ENCODE data around the gene PRKD2. TPM values are rescaled to one million over a fixed set of nuclear protein-coding genes. Genes with fewer than 3 reads are reported as not detected.

Gene PRKD2
- total RNA-seq, 1 donor from 2014 or later: 58.9 TPM

DNA sequence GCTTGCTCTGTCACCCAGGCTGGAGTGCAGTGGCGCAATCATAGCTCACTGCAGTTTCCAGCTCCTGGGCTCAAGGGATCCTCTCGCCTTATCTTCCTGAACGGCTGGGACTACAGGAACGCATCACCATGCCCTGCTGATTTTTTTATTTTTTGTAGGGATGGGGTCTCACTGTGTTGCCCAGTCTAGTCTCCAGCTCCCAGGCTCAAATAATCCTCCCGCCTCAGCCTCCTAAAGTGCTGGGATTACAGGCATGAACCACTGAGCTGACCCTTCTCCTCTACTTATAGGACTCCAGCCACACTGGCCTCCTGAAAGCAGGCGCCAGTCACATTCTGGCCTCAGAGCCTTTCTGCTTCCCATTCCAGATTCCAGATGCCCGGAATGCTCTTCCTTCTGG lies 66.5 kb downstream of the PRKD2 start:
- intact Hi-C loops (cut with DNase I): no loop called here
- no peaks in the 10 kb centered on the region for H3K4me1 ChIP-seq
- H3K4me3 ChIP-seq: no peak overlapping the region
- no peak for DNase-seq
- H3K27ac ChIP-seq: no peak overlapping the region
- no peaks in the 10 kb centered on the region for H3K36me3 ChIP-seq
- peaks cover 39% of the 10 kb centered on the region for H3K27me3 ChIP-seq
- no peaks in the 10 kb centered on the region for H3K9me3 ChIP-seq
- TF ChIP-seq, protein P1, sequence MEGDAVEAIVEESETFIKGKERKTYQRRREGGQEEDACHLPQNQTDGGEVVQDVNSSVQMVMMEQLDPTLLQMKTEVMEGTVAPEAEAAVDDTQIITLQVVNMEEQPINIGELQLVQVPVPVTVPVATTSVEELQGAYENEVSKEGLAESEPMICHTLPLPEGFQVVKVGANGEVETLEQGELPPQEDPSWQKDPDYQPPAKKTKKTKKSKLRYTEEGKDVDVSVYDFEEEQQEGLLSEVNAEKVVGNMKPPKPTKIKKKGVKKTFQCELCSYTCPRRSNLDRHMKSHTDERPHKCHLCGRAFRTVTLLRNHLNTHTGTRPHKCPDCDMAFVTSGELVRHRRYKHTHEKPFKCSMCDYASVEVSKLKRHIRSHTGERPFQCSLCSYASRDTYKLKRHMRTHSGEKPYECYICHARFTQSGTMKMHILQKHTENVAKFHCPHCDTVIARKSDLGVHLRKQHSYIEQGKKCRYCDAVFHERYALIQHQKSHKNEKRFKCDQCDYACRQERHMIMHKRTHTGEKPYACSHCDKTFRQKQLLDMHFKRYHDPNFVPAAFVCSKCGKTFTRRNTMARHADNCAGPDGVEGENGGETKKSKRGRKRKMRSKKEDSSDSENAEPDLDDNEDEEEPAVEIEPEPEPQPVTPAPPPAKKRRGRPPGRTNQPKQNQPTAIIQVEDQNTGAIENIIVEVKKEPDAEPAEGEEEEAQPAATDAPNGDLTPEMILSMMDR (IDR thresholded peaks at IDR 0.05): no peak
- ATAC-seq: no peak

DNA sequence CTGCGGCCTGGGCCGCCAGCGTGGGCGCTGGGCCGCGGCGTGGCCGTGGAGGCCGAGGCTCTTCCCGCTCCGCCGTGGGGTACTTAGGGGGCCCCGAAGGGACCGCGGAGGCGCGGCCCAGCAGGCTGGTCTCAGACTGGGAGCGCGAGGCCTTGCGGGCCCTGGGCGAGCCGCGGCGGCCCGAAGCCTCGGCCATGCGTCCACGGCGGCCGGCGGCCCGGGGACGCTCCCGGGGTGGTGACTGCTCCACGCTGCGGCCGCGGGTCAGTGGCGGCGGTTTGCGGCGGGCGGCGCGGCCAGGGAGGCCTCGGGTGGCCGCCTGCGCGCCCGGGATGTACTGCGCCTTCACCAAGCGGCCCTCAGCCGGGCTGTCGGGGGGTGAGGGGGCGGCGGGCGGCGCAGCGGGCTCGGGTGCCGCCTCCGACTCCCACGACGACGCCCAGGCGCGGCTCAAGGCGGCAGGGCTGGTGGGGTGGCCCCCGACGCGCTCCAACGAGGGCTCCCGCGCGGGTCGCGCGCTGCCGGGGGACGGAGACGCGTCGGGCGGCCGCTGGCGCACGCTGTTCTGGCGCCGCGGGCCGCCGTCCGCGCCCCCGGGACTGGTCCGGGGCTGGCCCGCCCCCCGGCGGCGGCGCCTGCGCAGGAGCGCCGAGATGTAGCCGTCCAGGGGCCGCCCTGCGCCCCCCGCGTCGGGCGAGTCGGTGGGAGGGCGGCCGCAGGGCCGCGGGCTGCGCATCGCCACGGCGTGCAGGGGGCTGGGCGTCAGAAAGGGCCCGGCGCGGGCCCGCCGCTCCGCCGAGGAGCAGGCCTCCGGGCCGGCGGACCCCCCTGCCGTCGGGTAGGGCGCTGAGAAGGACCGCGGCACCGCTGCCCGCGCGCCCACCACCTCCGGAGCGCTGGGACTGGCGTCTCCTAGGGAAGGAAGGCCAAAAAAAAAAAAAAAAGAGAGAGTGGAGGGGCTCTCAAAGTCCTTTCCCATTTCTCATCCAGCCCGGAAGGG lies 67.7 kb downstream of the PRKD2 start:
- ATAC-seq (no peak), DNase-seq (no peak)
- TF ChIP-seq, protein P1 (IDR thresholded peaks at IDR 0.05): no peak
- intact Hi-C loops (cut with DNase I): no loop called here
- Histone ChIP-seq H3K27me3 (peaks cover 39% of the 10 kb centered on the region), H3K9me3 (no peaks in the 10 kb centered on the region), H3K4me1 (no peaks in the 10 kb centered on the region), H3K36me3 (no peaks in the 10 kb centered on the region), H3K4me3 (no peak overlapping the region), H3K27ac (no peak overlapping the region)

DNA sequence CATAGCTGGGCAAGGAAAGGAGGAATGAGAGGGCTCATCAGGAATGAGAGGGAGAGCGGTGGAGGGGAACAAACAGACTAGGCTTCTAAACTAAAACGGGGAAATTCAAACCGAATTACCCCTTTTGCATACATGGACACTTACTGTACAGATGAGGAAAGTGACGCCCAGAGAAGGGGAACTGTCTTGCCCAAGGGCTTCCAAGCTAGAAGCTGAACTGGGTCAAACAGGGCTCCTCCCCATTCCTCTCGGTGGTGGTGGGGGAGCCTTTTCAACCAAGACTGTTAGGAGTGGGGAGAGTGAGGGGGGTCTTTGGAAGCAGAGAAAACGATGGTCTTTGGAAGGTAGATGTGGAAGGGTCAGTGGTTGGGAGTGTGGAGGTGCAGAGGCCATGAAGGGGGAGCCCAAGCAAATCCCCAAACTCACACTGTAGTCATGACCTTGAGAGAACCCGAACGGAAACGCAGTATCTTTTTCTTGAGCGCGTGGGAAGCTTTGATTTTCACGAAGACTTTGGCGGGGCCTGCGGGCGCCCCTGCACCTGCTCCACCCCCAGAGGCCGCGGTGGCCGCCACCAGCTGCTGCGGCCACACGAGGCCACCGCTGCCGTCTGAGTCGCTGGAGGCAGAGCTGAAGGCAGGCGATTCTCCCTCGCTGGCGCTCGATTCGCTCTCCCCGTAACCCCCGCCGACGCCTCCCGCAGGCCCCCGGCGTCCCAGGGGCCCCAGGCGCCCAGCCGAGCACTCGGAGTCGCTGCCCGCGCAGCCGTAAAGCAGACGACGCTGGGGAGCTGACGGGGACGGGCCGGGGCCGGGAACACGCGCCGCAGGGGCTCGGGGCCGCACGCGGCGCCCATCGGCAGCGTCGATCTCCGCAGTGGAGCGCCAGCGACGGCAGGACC lies 68.6 kb downstream of the PRKD2 start:
- Histone ChIP-seq H3K4me1 (no peaks in the 10 kb centered on the region), H3K27me3 (peaks cover 39% of the 10 kb centered on the region), H3K9me3 (no peaks in the 10 kb centered on the region), H3K36me3 (no peaks in the 10 kb centered on the region), H3K27ac (no peak overlapping the region), H3K4me3 (no peak overlapping the region)
- TF ChIP-seq, protein P1 (IDR thresholded peaks at IDR 0.05): no peak
- ATAC-seq (peak; percentile 72), DNase-seq (no peak)
- intact Hi-C loops (cut with DNase I): no loop called here

DNA sequence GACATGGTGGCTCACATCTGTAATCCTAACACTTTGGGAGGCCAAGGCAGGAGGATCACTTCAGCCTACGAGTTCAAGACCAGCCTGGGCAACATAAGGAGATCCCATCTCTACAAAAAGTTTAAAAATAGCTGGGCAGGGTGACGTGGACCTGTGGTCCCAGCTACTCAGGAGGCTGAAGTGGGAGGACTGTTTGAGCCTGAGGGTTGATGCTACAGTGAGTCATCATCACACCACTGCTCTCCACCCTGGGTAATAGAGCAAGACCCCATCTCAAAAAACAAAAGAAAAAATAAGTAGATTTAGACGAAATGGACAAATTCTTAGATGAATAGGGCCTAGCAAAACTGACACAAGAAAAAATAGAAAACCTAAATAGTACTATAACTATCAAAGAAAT lies 70.5 kb downstream of the PRKD2 start:
- no peaks in the 10 kb centered on the region for H3K4me1 ChIP-seq
- ATAC-seq: no peak
- no peaks in the 10 kb centered on the region for H3K36me3 ChIP-seq
- peaks cover 32% of the 10 kb centered on the region for H3K27me3 ChIP-seq
- no peak overlapping the region for H3K27ac ChIP-seq
- intact Hi-C loops (cut with DNase I): no loop called here
- H3K9me3 ChIP-seq: no peaks in the 10 kb centered on the region
- H3K4me3 ChIP-seq: no peak overlapping the region
- DNase-seq: no peak
- TF ChIP-seq, protein P1 (IDR thresholded peaks at IDR 0.05): no peak

DNA sequence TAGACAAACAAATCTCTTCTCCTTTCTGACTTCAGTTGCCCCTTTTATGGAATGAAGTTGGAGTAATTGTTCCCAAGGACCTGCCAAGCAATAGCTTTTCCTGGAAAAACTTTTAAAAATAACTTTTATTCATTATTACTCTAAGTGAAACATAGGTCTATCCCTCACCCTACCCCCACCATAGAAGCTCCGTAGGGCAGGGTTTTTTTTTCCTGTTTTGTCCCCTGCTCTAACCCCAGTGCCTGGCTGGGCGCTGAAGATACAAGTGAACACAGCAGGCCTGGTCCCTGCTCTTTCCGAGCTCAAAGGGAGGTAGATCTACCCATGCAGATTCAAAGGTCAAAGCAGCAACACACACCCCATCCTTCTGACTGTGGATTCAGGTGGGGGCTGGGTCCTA lies 72.2 kb downstream of the PRKD2 start:
- intact Hi-C loops (cut with DNase I): no loop called here
- H3K27ac ChIP-seq: no peak overlapping the region
- DNase-seq: no peak
- TF ChIP-seq, protein P1 (IDR thresholded peaks at IDR 0.05): no peak
- no peaks in the 10 kb centered on the region for H3K9me3 ChIP-seq
- H3K36me3 ChIP-seq: no peaks in the 10 kb centered on the region
- H3K4me1 ChIP-seq: peaks cover 4% of the 10 kb centered on the region
- H3K27me3 ChIP-seq: peaks cover 29% of the 10 kb centered on the region
- no peak overlapping the region for H3K4me3 ChIP-seq
- ATAC-seq: no peak

All from upper lobe of right lung (tissue), 1 donor.